Hair follicular keratinocyte (primary cell): ENCODE results near the gene CENPV. TPM values are rescaled to one million over a fixed set of nuclear protein-coding genes. Genes with fewer than 3 reads are reported as not detected.

Source experiments
- total RNA-seq: library from RNA; depleted of rRNA; stranded (reverse); fragments of >200 nt; gene quantifications from 2 replicates; pipeline ENCODE4 v1.2.3, GENCODE V29; 2015

The CENPV gene
- 10.8 and 12.0 TPM in 2 replicates for total RNA-seq

DNA sequence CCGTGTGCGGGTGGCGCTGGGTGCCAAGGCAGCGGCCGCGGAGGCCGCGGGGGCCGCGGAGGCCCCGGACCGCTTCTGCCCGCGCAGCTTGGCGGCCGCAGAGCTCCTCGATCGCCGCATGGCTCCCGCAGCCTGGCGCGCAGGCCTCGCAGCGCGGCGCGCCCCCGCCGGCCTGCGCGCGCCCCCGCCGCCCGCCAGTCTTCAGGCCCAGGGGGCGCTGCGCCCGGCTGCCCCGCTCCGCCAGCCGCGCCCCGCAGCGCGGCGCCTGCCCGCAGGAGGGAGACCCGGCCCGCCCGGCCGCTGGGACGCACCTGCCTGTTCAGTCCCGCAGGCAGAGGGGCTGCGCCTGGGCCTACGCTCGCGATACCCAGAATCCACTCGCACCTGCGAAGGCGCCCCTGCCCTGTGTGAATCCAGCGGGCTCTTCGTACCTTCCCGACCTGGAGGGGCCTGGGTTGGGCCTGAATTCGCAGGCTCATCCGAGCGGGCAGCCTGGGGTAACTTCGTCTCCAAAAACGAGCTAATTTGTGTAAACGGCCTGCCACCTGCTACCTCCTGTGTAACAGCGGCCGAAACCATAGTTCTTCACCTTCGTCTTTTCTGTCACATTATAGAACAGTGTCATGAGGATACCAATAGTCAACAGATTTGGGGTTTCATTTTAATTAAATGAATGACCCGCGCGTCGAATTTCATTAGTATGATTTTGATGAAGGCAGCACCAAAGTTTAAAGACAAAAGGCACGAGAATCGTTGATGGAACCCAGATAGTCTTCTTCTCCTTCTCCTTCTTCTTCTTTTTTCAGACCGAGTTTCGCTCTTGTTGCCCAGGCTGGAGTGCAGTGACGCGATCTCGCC, at the start of gene CENPV:
TSS of gene CENPV (minus strand) at position 153 of the 858 bp plus-strand sequence. CDS start at position 120, 33 bp downstream.

DNA sequence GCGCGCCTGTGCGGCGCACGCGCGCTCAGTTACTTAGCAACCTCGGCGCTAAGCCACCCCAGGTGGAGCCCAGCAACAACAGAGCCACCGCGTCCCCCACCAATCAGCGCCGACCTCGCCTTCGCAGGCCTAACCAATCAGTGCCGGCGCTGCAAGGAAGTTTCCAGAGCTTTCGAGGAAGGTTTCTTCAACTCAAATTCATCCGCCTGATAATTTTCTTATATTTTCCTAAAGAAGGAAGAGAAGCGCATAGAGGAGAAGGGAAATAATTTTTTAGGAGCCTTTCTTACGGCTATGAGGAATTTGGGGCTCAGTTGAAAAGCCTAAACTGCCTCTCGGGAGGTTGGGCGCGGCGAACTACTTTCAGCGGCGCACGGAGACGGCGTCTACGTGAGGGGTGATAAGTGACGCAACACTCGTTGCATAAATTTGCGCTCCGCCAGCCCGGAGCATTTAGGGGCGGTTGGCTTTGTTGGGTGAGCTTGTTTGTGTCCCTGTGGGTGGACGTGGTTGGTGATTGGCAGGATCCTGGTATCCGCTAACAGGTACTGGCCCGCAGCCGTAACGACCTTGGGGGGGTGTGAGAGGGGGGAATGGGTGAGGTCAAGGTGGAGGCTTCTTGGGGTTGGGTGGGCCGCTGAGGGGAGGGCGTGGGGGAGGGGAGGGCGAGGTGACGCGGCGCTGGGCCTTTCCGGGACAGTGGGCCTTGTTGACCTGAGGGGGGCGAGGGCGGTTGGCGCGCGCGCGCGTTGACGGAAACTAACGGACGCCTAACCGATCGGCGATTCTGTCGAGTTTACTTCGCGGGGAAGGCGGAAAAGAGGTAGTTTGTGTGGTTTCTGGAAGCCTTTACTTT, 27.6 kb upstream of the CENPV start, which contains the start of gene UBB:
TSS of gene UBB (plus strand) at position 452 of the 856 bp plus-strand sequence. CDS start 817 bp downstream, outside the sequence.

Other genes starting within 250 kb of the CENPV start
- gene NCOR1, start 137.9 kb downstream of the CENPV start, total RNA-seq, result 53.0 and 64.3 TPM in 2 replicates
- gene PIGL, start 136.3 kb downstream of the CENPV start, total RNA-seq, result 11.9 and 20.4 TPM in 2 replicates
- gene UBB, start 27.6 kb upstream of the CENPV start, total RNA-seq, result 516 and 671 TPM in 2 replicates
- 2.0 TPM in 1 of 2 replicates, not detected in the other for gene TRPV2, start 62.1 kb upstream of the CENPV start, total RNA-seq
- not detected in 2 replicates for gene LRRC75A, start 138.7 kb upstream of the CENPV start, total RNA-seq
- gene ZNF287, start 215.7 kb upstream of the CENPV start, total RNA-seq, result 2.8 and 15.4 TPM in 2 replicates